H1 (cell line): ENCODE measurements around the gene CLEC14A. TPM values are rescaled to one million over a fixed set of nuclear protein-coding genes. Genes with fewer than 3 reads are reported as not detected.
A peak's percentile ranks its signal among the peaks of the same experiment; 100 is the strongest.

Experiments
- CTCF ChIA-PET: fragments of 300-600 bp; sonication (Branson Sonifier 250); formaldehyde crosslinking; loops from one replicate; lab custom pipeline; 2021; ENCODE audit not compliant: partially characterized antibody; lab: Charles Lee
- POLR2A ChIA-PET: fragments of 300-600 bp; sonication (Branson Sonifier 250); formaldehyde crosslinking; loops from one replicate; lab custom pipeline; 2021; ENCODE audit warnings: inconsistent platforms; ENCODE audit not compliant: partially characterized antibody; lab: Charles Lee
- DNase-seq, 2 experiments: peaks; one replicate each; pipeline versions ENCODE4 v3.0.0 to v3.0.0-alpha.2; 2010 to 2022; ENCODE audit warnings: low spot score in 2 of 2, low read depth in 1 of 2, mixed read lengths in 1 of 2
- FAIRE-seq: peaks from 2 replicates; lab custom pipeline; 2011; peaks lifted over from hg19 to GRCh38; lab: Jason Lieb, UNC
- H2AFZ ChIP-seq: 2 replicates; pipeline ENCODE4 v1.8.1; 2012; ENCODE audit warnings: low read length, inconsistent platforms
- H2AK5ac ChIP-seq: 2 replicates; pipeline ENCODE4 v1.6.1; 2013; ENCODE audit warnings: low read depth, low read length
- H2BK120ac ChIP-seq: replicated peaks from 2 replicates; pipeline ENCODE3; 2013; ENCODE audit warnings: low read depth, low read length, inconsistent platforms
- H2BK12ac ChIP-seq: 2 replicates; pipeline ENCODE4 v1.6.1; 2013; ENCODE audit warnings: low read depth, low read length
- H2BK15ac ChIP-seq: 2 replicates; pipeline ENCODE4 v1.6.1; 2013; ENCODE audit warnings: low read length
- H2BK20ac ChIP-seq: 2 replicates; pipeline ENCODE4 v1.6.1; 2013; ENCODE audit warnings: low read length
- H2BK5ac ChIP-seq: 2 replicates; pipeline ENCODE4 v1.6.1; 2013; ENCODE audit warnings: low read depth, low read length
- H3K14ac ChIP-seq: 2 replicates; pipeline ENCODE4 v1.6.1; 2013; ENCODE audit warnings: inconsistent platforms; ENCODE audit not compliant: insufficient read length
- H3K18ac ChIP-seq: 2 replicates; pipeline ENCODE4 v1.6.1; 2013; ENCODE audit warnings: low read length; ENCODE audit errors: extremely low read depth
- H3K23ac ChIP-seq: 2 replicates; pipeline ENCODE4 v1.6.1; 2013; ENCODE audit warnings: inconsistent platforms; ENCODE audit not compliant: insufficient read length
- H3K23me2 ChIP-seq: 2 replicates; pipeline ENCODE4 v1.6.1; 2013; ENCODE audit warnings: low read depth, low read length
- H3K27ac ChIP-seq: 2 replicates; pipeline ENCODE4 v1.6.1; 2011; ENCODE audit warnings: low read depth, low read length, inconsistent platforms
- H3K27me3 ChIP-seq, 4 experiments: replicated peaks in 1 of 4; 1 replicate in 1 of 4; 2 replicates in 3 of 4; pipeline versions ENCODE4 v1.6.1 to v1.8.1; 2011 to 2013; ENCODE audit warnings: low read length in 3 of 4, mild to moderate bottlenecking in 3 of 4, inconsistent platforms in 2 of 4, mixed read lengths in 2 of 4, moderate library complexity in 1 of 4; ENCODE audit not compliant: control insufficient read depth in 3 of 4, insufficient read depth in 3 of 4; ENCODE audit errors: extremely low read depth in 1 of 4
- H3K36me3 ChIP-seq, 4 experiments: 2 replicates each; pipeline versions ENCODE4 v1.6.1 to v1.8.1; 2011 to 2013; ENCODE audit warnings: mild to moderate bottlenecking in 4 of 4, low read length in 3 of 4, moderate library complexity in 2 of 4, control low read depth in 1 of 4, inconsistent platforms in 1 of 4; ENCODE audit not compliant: insufficient read depth in 4 of 4, control insufficient read depth in 2 of 4
- H3K4ac ChIP-seq: replicated peaks from 2 replicates; pipeline ENCODE3; 2013; ENCODE audit warnings: low read length, low read depth, mixed read lengths, inconsistent platforms; ENCODE audit not compliant: insufficient read length
- H3K4me1 ChIP-seq, 4 experiments: replicated peaks in 1 of 4; 1 replicate in 1 of 4; 2 replicates in 3 of 4; pipeline versions ENCODE4 v1.6.1 to v1.8.1; 2011 to 2013; ENCODE audit warnings: low read length in 3 of 4, inconsistent platforms in 2 of 4, mixed read lengths in 1 of 4; ENCODE audit not compliant: insufficient read depth in 4 of 4, control insufficient read depth in 3 of 4
- H3K4me2 ChIP-seq, 2 experiments: 2 replicates each; pipeline versions ENCODE4 v1.6.1 to v1.8.1; 2011 to 2013; ENCODE audit warnings: low read depth in 2 of 2, low read length in 2 of 2, control low read depth in 1 of 2, inconsistent platforms in 1 of 2, mild to moderate bottlenecking in 1 of 2; ENCODE audit not compliant: insufficient read depth in 1 of 2
- H3K4me3 ChIP-seq, 4 experiments: fragments of 200-600, 300-600 bp in 1 of 4; sonication (generic), shearing (Covaris generic), sonication (Bioruptor Twin) in 1 of 4; 2 replicates each; pipeline versions ENCODE4 v1.5.1 to v1.8.1; 2011 to 2016; ENCODE audit warnings: low read length in 4 of 4, low read depth in 3 of 4, control low read depth in 2 of 4, inconsistent platforms in 2 of 4, mild to moderate bottlenecking in 2 of 4, mixed read lengths in 1 of 4, moderate library complexity in 1 of 4; ENCODE audit not compliant: insufficient read depth in 2 of 4; ENCODE audit errors: extremely low read depth in 1 of 4
- H3K56ac ChIP-seq: replicated peaks from 2 replicates; pipeline ENCODE3; 2013; ENCODE audit warnings: low read depth, mild to moderate bottlenecking, mixed read lengths, low read length, inconsistent platforms; ENCODE audit not compliant: insufficient read length
- H3K79me1 ChIP-seq: 2 replicates; pipeline ENCODE4 v1.6.1; 2013; ENCODE audit warnings: low read depth, low read length, control low read depth
- H3K79me2 ChIP-seq, 2 experiments: 2 replicates each; pipeline versions ENCODE4 v1.6.1 to v1.8.1; 2012 to 2013; ENCODE audit warnings: low read length in 2 of 2, mild to moderate bottlenecking in 2 of 2, inconsistent platforms in 1 of 2; ENCODE audit not compliant: insufficient read depth in 2 of 2, control insufficient read depth in 1 of 2
- H3K9ac ChIP-seq, 4 experiments: replicated peaks in 1 of 4; 1 replicate in 1 of 4; 2 replicates in 3 of 4; pipeline versions ENCODE4 v1.6.1 to v1.8.1; 2011 to 2013; ENCODE audit warnings: low read depth in 3 of 4, low read length in 3 of 4, control low read depth in 2 of 4, mild to moderate bottlenecking in 2 of 4, moderate library complexity in 2 of 4, inconsistent platforms in 1 of 4; ENCODE audit errors: extremely low read depth in 1 of 4
- H3K9me3 ChIP-seq, 2 experiments: 2 replicates each; pipeline versions ENCODE4 v1.6.1 to v1.8.1; 2012 to 2013; ENCODE audit warnings: mild to moderate bottlenecking in 2 of 2, moderate library complexity in 2 of 2, control low read depth in 1 of 2, inconsistent platforms in 1 of 2, low read depth in 1 of 2, low read length in 1 of 2, mixed read lengths in 1 of 2; ENCODE audit not compliant: insufficient read depth in 2 of 2
- H4K20me1 ChIP-seq, 2 experiments: replicated peaks in 1 of 2; 2 replicates each; pipeline versions ENCODE3 to v1.8.1; 2011 to 2013; ENCODE audit warnings: inconsistent platforms in 2 of 2, low read length in 2 of 2, mild to moderate bottlenecking in 1 of 2; ENCODE audit not compliant: insufficient read depth in 2 of 2, control insufficient read depth in 1 of 2
- H4K5ac ChIP-seq: 2 replicates; pipeline ENCODE4 v1.6.1; 2013; ENCODE audit warnings: low read length, low read depth, mixed read lengths, inconsistent platforms; ENCODE audit not compliant: insufficient read length
- H4K8ac ChIP-seq: 2 replicates; pipeline ENCODE4 v1.8.0; 2013; ENCODE audit warnings: mild to moderate bottlenecking, moderate library complexity, low read length, inconsistent platforms; ENCODE audit not compliant: insufficient read depth; ENCODE audit errors: extremely low read depth
- H4K91ac ChIP-seq: replicated peaks from 2 replicates; pipeline ENCODE3; 2013; ENCODE audit warnings: low read length, mixed read lengths, inconsistent platforms; ENCODE audit not compliant: insufficient read length
- BACH1 ChIP-seq: IDR thresholded peaks from 2 replicates; pipeline ENCODE4 v1.6.1; 2012; ENCODE audit warnings: low read length, improper control_type of control experiment
- CBX5 ChIP-seq: fragments of 300-800, 300-1000 bp; sonication (generic); IDR thresholded peaks from 2 replicates; pipeline ENCODE4 v1.7.1; 2016; ENCODE audit warnings: antibody characterized with exemption, low read length, low read depth
- CBX8 ChIP-seq: fragments of 300-800, 300-1000 bp; sonication (generic); IDR thresholded peaks from 2 replicates; pipeline ENCODE4 v1.7.1; 2016; ENCODE audit warnings: low read depth, low read length, borderline replicate concordance
- EZH2 ChIP-seq: fragments of 200-600 bp; sonication (generic); IDR thresholded peaks from 2 replicates; pipeline ENCODE4 v1.7.1; 2012; ENCODE audit warnings: low read depth, mild to moderate bottlenecking, moderate library complexity, low read length, inconsistent platforms; ENCODE audit not compliant: severe bottlenecking
- GTF2F1 ChIP-seq: IDR thresholded peaks from 2 replicates; pipeline ENCODE4 v1.6.1; 2012; ENCODE audit warnings: low read depth, low read length, improper control_type of control experiment, borderline replicate concordance
- JUND ChIP-seq: IDR thresholded peaks from 2 replicates; pipeline ENCODE4 v1.6.1; 2011; ENCODE audit warnings: mild to moderate bottlenecking, improper control_type of control experiment, low read length
- MAFK ChIP-seq: IDR thresholded peaks from 2 replicates; pipeline ENCODE4 v1.6.1; 2012; ENCODE audit warnings: low read depth, mild to moderate bottlenecking, improper control_type of control experiment, low read length
- POLR2AphosphoS5 ChIP-seq: IDR thresholded peaks from 2 replicates; pipeline ENCODE4 v1.6.1; 2011; ENCODE audit warnings: low read depth, low read length
- POU5F1 ChIP-seq: IDR thresholded peaks from 2 replicates; pipeline ENCODE4 v1.6.1; 2011; ENCODE audit warnings: low read depth, mild to moderate bottlenecking, low read length, moderate library complexity
- RFX5 ChIP-seq: IDR thresholded peaks from 2 replicates; pipeline ENCODE4 v1.6.1; 2011; ENCODE audit warnings: low read depth, low read length, improper control_type of control experiment, borderline replicate concordance
- RNF2 ChIP-seq: fragments of 200-900, 300-1000 bp; sonication (generic); IDR thresholded peaks from 2 replicates; pipeline ENCODE4 v1.7.1; 2016; ENCODE audit warnings: borderline replicate concordance, low read depth, mild to moderate bottlenecking, antibody characterized with exemption, low read length; ENCODE audit not compliant: poor library complexity, severe bottlenecking; ENCODE audit errors: missing control alignments
- SIX5 ChIP-seq: IDR thresholded peaks from 2 replicates; pipeline ENCODE4 v1.6.1; 2011; ENCODE audit warnings: mild to moderate bottlenecking, low read depth, low read length
- SP4 ChIP-seq: IDR thresholded peaks from 2 replicates; pipeline ENCODE4 v1.6.1; 2012; ENCODE audit warnings: low read length, inconsistent platforms
- SRF ChIP-seq: IDR thresholded peaks from 2 replicates; pipeline ENCODE4 v1.6.1; 2011; ENCODE audit warnings: mild to moderate bottlenecking, low read depth, low read length, moderate library complexity
- SUZ12 ChIP-seq: fragments of 200-600 bp; sonication (generic); IDR thresholded peaks from 2 replicates; pipeline ENCODE4 v1.6.1; 2012; ENCODE audit warnings: mild to moderate bottlenecking, inconsistent platforms, low read length, moderate library complexity, mixed read lengths
- TBP ChIP-seq: IDR thresholded peaks from 2 replicates; pipeline ENCODE4 v1.6.1; 2011; ENCODE audit warnings: low read depth, low read length, improper control_type of control experiment
- WGBS, 2 experiments: shearing (Covaris generic) in 1 of 2; methylation state at CpG; one replicate each; pipeline versions ENCODE4 v1.1.6 to v1.1.7; 2013 to 2015; ENCODE audit warnings: low lambda C conversion rate in 2 of 2, mixed read lengths in 2 of 2, inconsistent platforms in 1 of 2, low coverage in 1 of 2, missing lambda C conversion rate in 1 of 2; ENCODE audit not compliant: insufficient replicate concordance in 2 of 2, insufficient coverage in 1 of 2, insufficient read length in 1 of 2; ENCODE audit errors: extremely low coverage in 1 of 2, missing lambda C conversion rate in 1 of 2; 5-methylcytosine and 5-hydroxymethylcytosine counted together
- polyA plus RNA-seq, 7 experiments: library from polyadenylated mRNA; depleted of rRNA in 3 of 7; stranded (reverse) in 5 of 7; unstranded in 2 of 7; fragments of >200 nt in 5 of 7; fragments of 200-250 nt in 2 of 7; gene quantifications; 1 replicate in 5 of 7; 2 replicates in 1 of 7; 4 replicates in 1 of 7; pipeline versions ENCODE4 v1.2.1 to v1.2.3, GENCODE V29; 2011 to 2013; ENCODE audit warnings: missing spikeins in 2 of 7, mixed read lengths in 2 of 7
- total RNA-seq: library from RNA; stranded (reverse); fragmentation: NEBNext Ultra II Directional; extraction: Animal tissue kit (Norgen Biotek cat#: 25700); gene quantifications from 2 replicates; pipeline ENCODE4 v1.2.1, GENCODE V29; 2021

Gene CLEC14A
- total and polyA plus RNA-seq, 2 of the 8 experiments (the other 6 are each of a cell fraction or from before 2014, with no cell fraction given): 0.09 to 0.13 TPM

GRCh38 chr14:38279572-38279971, 23.7 kb upstream of the CLEC14A start:
- Histone ChIP-seq H3K23ac (no peak overlapping the region), H3K9ac (peak overlapping the region in 1 of 4 experiments; percentile 34; a peak in 1 of 7 replicates), H2BK20ac (no peak overlapping the region), H3K4me1 (no peaks in the 10 kb centered on the region), H3K27ac (no peak overlapping the region), H3K4me3 (no peak overlapping the region), H2AK5ac (no peak overlapping the region), H2BK12ac (no peak overlapping the region), H4K91ac (no peak overlapping the region), H3K14ac (no peak overlapping the region), H4K8ac (no peak overlapping the region), H4K20me1 (no peaks in the 10 kb centered on the region), H3K4ac (no peak overlapping the region), H3K9me3 (no peaks in the 10 kb centered on the region), H3K79me2 (no peaks in the 10 kb centered on the region), H2BK15ac (no peak overlapping the region), H3K27me3 (no peaks in the 10 kb centered on the region), H2BK5ac (no peak overlapping the region), H3K79me1 (no peaks in the 10 kb centered on the region), H3K36me3 (no peaks in the 10 kb centered on the region), H3K4me2 (no peak overlapping the region), H3K23me2 (no peaks in the 10 kb centered on the region), H2AFZ (peak overlapping the region; percentile 35; the same call in 1 of the 2 replicates), H3K56ac (no peak overlapping the region), H3K18ac (no peak overlapping the region), H2BK120ac (no peak overlapping the region), H4K5ac (no peak overlapping the region)
- WGBS, 2 experiments: 94% methylated on average over 1 of the region's 1 CpG; no CpG with 5 or more reads in 1 of the 2 experiments
- DNase-seq: no peak
- CTCF ChIA-PET: interaction anchor here (1.2 to 1.7 kb wide), 3 partner anchors 11 to 24 kb away, joined by 3 to 4 read pairs (median 3); partner anchors contain the start of gene CLEC14A
- FAIRE-seq: no peak
- POLR2A ChIA-PET: no interaction called here
- TF ChIP-seq CBX8 (no peak), SP4 (no peak), SIX5 (no peak), TBP (no peak), JUND (no peak), SUZ12 (no peak), RNF2 (no peak), SRF (no peak), MAFK (no peak), CBX5 (no peak), POLR2AphosphoS5 (no peak), GTF2F1 (no peak), BACH1 (no peak), RFX5 (no peak), EZH2 (no peak), POU5F1 (no peak)
